ENCODE measurements around the gene ZNF32.

DNA sequence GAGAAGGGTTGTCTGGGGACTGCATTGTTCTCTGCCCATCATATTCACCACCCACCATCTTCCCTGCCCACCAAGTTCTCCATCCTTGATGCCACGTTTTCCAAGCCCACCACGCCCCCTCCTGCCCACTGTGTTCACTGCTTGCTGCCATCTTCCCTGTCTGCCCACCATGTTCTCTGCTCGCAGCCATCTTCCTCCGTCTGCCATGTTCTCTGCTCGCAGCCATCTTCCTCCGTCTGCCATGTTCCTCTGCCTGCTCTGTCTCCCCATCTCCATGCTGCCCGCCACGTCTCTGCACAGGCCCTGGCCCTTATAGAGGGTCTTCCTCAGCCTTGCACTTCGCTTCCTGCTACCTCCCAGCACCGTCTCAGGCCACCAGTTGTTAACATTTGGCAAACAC lies 30.0 kb upstream of the ZNF32 start:
- TF ChIP-seq, protein P1, sequence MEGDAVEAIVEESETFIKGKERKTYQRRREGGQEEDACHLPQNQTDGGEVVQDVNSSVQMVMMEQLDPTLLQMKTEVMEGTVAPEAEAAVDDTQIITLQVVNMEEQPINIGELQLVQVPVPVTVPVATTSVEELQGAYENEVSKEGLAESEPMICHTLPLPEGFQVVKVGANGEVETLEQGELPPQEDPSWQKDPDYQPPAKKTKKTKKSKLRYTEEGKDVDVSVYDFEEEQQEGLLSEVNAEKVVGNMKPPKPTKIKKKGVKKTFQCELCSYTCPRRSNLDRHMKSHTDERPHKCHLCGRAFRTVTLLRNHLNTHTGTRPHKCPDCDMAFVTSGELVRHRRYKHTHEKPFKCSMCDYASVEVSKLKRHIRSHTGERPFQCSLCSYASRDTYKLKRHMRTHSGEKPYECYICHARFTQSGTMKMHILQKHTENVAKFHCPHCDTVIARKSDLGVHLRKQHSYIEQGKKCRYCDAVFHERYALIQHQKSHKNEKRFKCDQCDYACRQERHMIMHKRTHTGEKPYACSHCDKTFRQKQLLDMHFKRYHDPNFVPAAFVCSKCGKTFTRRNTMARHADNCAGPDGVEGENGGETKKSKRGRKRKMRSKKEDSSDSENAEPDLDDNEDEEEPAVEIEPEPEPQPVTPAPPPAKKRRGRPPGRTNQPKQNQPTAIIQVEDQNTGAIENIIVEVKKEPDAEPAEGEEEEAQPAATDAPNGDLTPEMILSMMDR (IDR thresholded peaks at IDR 0.05), result no peak
- no peak for TF ChIP-seq POLR2AphosphoS5 (IDR thresholded peaks at IDR 0.05; ENCODE audit: insufficient read depth in 1 of 2, low read depth in 1 of 2)
